B cell (primary cell): Measurements from ENCODE around the gene THRB. TPM values are rescaled to one million over a fixed set of nuclear protein-coding genes. Genes with fewer than 3 reads are reported as not detected.

Experiments
- ATAC-seq: fragments of 200-7000 bp; cut with Tn5 transposase; one replicate; pipeline ENCODE4 v1.10.0; 2021; ENCODE audit warnings: low read depth, mild to moderate bottlenecking, moderate number of reproducible peaks, moderate library complexity
- CTCF ChIA-PET: fragments of 350-600 bp; sonication (Branson Sonifier 250); formaldehyde crosslinking; loops from one replicate; lab custom pipeline; 2021; ENCODE audit warnings: antibody characterized with exemption, inconsistent platforms; lab: Charles Lee
- POLR2A ChIA-PET: fragments of 350-600 bp; sonication (Branson Sonifier 250); formaldehyde crosslinking; loops from one replicate; lab custom pipeline; 2021; ENCODE audit warnings: antibody characterized with exemption; lab: Charles Lee
- DNase-seq: peaks from one replicate; pipeline ENCODE4 v3.0.0; 2013
- H2AFZ ChIP-seq: 2 replicates; pipeline ENCODE4 v1.6.1; 2012; ENCODE audit warnings: mild to moderate bottlenecking, low read depth, low read length; ENCODE audit not compliant: insufficient read depth, poor library complexity, severe bottlenecking
- H3K27ac ChIP-seq, 2 donors: 1 replicate in 1 of 2; 2 replicates in 1 of 2; pipeline ENCODE4 v1.5.1; 2012 to 2013; ENCODE audit warnings: low read length in 2 of 2, mild to moderate bottlenecking in 2 of 2, moderate library complexity in 1 of 2
- H3K27me3 ChIP-seq, 4 experiments: fragments of 200-600 bp in 1 of 4; sonication (generic) in 1 of 4; replicated peaks in 1 of 4; 1 replicate in 2 of 4; 2 replicates in 2 of 4; pipeline versions ENCODE4 v1.6.1 to v1.7.0; 2013 to 2016; ENCODE audit warnings: low read length in 3 of 4, mild to moderate bottlenecking in 2 of 4, mixed read lengths in 1 of 4, moderate library complexity in 1 of 4; ENCODE audit not compliant: insufficient read depth in 4 of 4, control insufficient read depth in 3 of 4; ENCODE audit errors: control extremely low read depth in 1 of 4
- H3K36me3 ChIP-seq, 2 experiments: replicated peaks in 1 of 2; 1 replicate in 1 of 2; 2 replicates in 1 of 2; pipeline versions ENCODE4 v1.6.1 to v1.7.1; 2013; ENCODE audit warnings: low read length in 1 of 2; ENCODE audit not compliant: insufficient read depth in 2 of 2, control insufficient read depth in 1 of 2; ENCODE audit errors: control extremely low read depth in 1 of 2, extremely low read depth in 1 of 2
- H3K4me1 ChIP-seq, 2 donors: fragments of 200-600 bp in 1 of 2; sonication (generic) in 1 of 2; 1 replicate in 1 of 2; 2 replicates in 1 of 2; pipeline versions ENCODE4 v1.5.1 to v1.6.1; 2013 to 2017; ENCODE audit warnings: low read length in 2 of 2; ENCODE audit not compliant: control insufficient read depth in 2 of 2, insufficient read depth in 2 of 2
- H3K4me2 ChIP-seq: replicated peaks from 2 replicates; pipeline ENCODE3; 2012; ENCODE audit warnings: mild to moderate bottlenecking, low read depth, low read length; ENCODE audit not compliant: poor library complexity, severe bottlenecking
- H3K4me3 ChIP-seq, 5 experiments: fragments of 200-600 bp in 1 of 5; sonication (generic) in 1 of 5; 1 replicate in 3 of 5; 2 replicates in 2 of 5; pipeline versions ENCODE4 v1.5.1 to v1.7.0; 2011 to 2016; ENCODE audit warnings: low read length in 4 of 5, mild to moderate bottlenecking in 4 of 5, low read depth in 2 of 5, control low read depth in 1 of 5, moderate library complexity in 1 of 5; ENCODE audit not compliant: insufficient read depth in 1 of 5; ENCODE audit errors: control extremely low read depth in 1 of 5, extremely low read depth in 1 of 5
- H3K79me2 ChIP-seq: fragments of 200-600 bp; sonication (generic); one replicate; pipeline ENCODE4 v1.6.0; 2016; ENCODE audit warnings: low read length; ENCODE audit not compliant: control insufficient read depth, insufficient read depth
- H3K9ac ChIP-seq: fragments of 200-600 bp; sonication (generic); 2 replicates; pipeline ENCODE4 v1.6.1; 2017; ENCODE audit warnings: mild to moderate bottlenecking, low read length, moderate library complexity
- H3K9me3 ChIP-seq, 3 donors: one replicate each; pipeline versions ENCODE4 v1.6.1 to v1.7.1; 2013; ENCODE audit warnings: low read length in 2 of 3; ENCODE audit not compliant: control insufficient read depth in 2 of 3, insufficient read depth in 1 of 3; ENCODE audit errors: control extremely low read depth in 1 of 3
- H4K20me1 ChIP-seq: 2 replicates; pipeline ENCODE4 v1.6.0; 2012; ENCODE audit warnings: mild to moderate bottlenecking, low read length; ENCODE audit not compliant: insufficient read depth, control insufficient read depth, poor library complexity, severe bottlenecking
- H3K27ac Mint-ChIP-seq: one replicate; pipeline ENCODE4 v1.8.0; 2021; ENCODE audit warnings: mixed read lengths
- H3K27me3 Mint-ChIP-seq: one replicate; pipeline ENCODE4 v1.8.0; 2021; ENCODE audit warnings: mixed read lengths
- H3K4me1 Mint-ChIP-seq: one replicate; pipeline ENCODE4 v1.8.0; 2021; ENCODE audit warnings: mixed read lengths
- H3K4me3 Mint-ChIP-seq: one replicate; pipeline ENCODE4 v1.8.0; 2021; ENCODE audit warnings: mixed read lengths
- H3K9me3 Mint-ChIP-seq: one replicate; pipeline ENCODE4 v1.8.0; 2022; ENCODE audit warnings: mixed read lengths; ENCODE audit not compliant: insufficient read depth
- CTCF ChIP-seq: fragments of 200-600 bp; IDR thresholded peaks from one replicate; pipeline ENCODE4 v1.8.0; 2022; ENCODE audit warnings: antibody characterized with exemption, mild to moderate bottlenecking
- EZH2 ChIP-seq: IDR thresholded peaks from 2 replicates; pipeline ENCODE4 v1.6.1; 2012; ENCODE audit warnings: borderline replicate concordance, low read depth, mild to moderate bottlenecking, moderate library complexity, low read length; ENCODE audit not compliant: insufficient read depth, poor library complexity, severe bottlenecking
- whole genome bisulfite sequencing: methylation state at CpG from one replicate; pipeline ENCODE4 v1.1.5; 2013; ENCODE audit warnings: missing lambda C conversion rate; ENCODE audit not compliant: insufficient coverage; 5-methylcytosine and 5-hydroxymethylcytosine counted together
- intact Hi-C: fragments of 100-400 bp; cut with micrococcal nuclease; formaldehyde crosslinking; loops from one replicate; pipeline ENCODE4 v1.10.0; 2022
- polyA plus RNA-seq: library from polyadenylated mRNA; depleted of rRNA; stranded (reverse); fragments of >200 nt; gene quantifications from 2 replicates; pipeline ENCODE4 v1.2.3, GENCODE V29; 2012
- total RNA-seq, 2 donors: library from RNA; stranded (reverse); fragments of 120-200 nt in 1 of 2; gene quantifications; 1 replicate in 1 of 2; 2 replicates in 1 of 2; pipeline versions ENCODE4 v1.2.3 to v1.2.4, GENCODE V29; 2013 to 2022

Gene THRB
- total and polyA plus RNA-seq, 2 donors (not counting 1 experiment from before 2014, with no cell fraction given) = 0.86 to 1.8 TPM

DNA sequence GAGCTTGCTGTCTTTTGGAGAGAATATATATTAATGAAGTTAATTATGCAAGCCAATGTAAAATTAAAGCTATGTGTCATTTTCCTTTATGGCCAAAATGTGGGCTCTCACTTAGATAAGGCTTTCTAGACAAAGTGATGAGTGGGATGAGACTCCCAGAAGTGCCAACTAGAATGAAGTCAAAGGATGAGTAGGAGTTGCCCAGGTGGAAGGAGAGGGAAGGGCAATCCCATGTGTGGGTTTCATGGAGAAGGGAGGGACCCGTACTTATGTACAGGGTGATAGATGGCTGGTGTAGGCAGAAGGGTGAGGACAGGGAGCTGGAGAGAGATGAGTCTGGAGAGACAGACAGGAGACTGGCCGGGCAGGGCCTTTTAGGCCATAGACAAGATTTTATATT is 239.2 kb downstream of the THRB start:
- ChIA-PET POLR2A (no interaction called here), CTCF (no interaction called here)
- Histone ChIP-seq H3K27ac (no peak overlapping the region), H3K36me3 (no peaks in the 10 kb centered on the region), H3K9me3 (no peaks in the 10 kb centered on the region), H4K20me1 (no peaks in the 10 kb centered on the region), H3K79me2 (no peaks in the 10 kb centered on the region), H2AFZ (no peak overlapping the region), H3K4me1 (no peaks in the 10 kb centered on the region), H3K27me3 (no peaks in the 10 kb centered on the region), H3K4me3 (no peak overlapping the region), H3K4me2 (no peak overlapping the region), H3K9ac (no peak overlapping the region)
- TF ChIP-seq EZH2 = no peak
- no peak for TF ChIP-seq CTCF
- no peaks in the 10 kb centered on the region for H3K4me1 Mint-ChIP-seq
- DNase-seq = no peak
- H3K4me3 Mint-ChIP-seq = no peak overlapping the region
- intact Hi-C loops = no loop called here
- H3K9me3 Mint-ChIP-seq = no peaks in the 10 kb centered on the region
- H3K27ac Mint-ChIP-seq = no peak overlapping the region
- no peaks in the 10 kb centered on the region for H3K27me3 Mint-ChIP-seq
- 100% methylated on average over 1 of the region's 2 CpGs for WGBS
- no peak for ATAC-seq

DNA sequence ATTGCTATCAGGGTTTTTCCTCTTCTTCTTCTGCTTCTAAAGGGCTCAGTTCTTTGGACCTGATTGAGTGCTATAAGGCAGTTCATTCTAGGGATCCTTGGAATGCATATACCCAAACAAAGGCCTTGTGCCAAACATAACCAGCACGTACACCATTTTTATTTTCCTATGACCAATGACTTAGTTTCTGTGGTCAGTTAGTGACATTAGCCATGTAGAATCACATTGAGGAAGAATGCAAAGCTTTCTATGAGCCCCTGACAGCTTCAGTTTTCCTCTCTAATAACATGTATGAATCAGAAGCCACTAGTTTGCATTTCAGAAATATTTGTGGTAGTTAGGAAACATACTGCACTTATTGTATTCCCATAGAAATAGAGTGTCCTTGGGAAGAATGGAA is 240.0 kb downstream of the THRB start:
- H3K36me3 ChIP-seq = no peaks in the 10 kb centered on the region
- Mint-ChIP-seq H3K27me3 (no peaks in the 10 kb centered on the region), H3K9me3 (no peaks in the 10 kb centered on the region), H3K4me3 (no peak overlapping the region), H3K4me1 (no peaks in the 10 kb centered on the region), H3K27ac (no peak overlapping the region)
- no peak overlapping the region for H3K9ac ChIP-seq
- ATAC-seq (no peak), DNase-seq (no peak)
- CTCF ChIA-PET = no interaction called here
- H3K4me2 ChIP-seq = no peak overlapping the region
- POLR2A ChIA-PET = no interaction called here
- H2AFZ ChIP-seq = no peak overlapping the region
- intact Hi-C loops = no loop called here
- no peak for TF ChIP-seq CTCF
- no peak for TF ChIP-seq EZH2
- no CpG with 5 or more reads among the region's 1 CpG for WGBS
- H3K79me2 ChIP-seq = no peaks in the 10 kb centered on the region
- H3K4me3 ChIP-seq = no peak overlapping the region
- no peaks in the 10 kb centered on the region for H3K9me3 ChIP-seq
- no peaks in the 10 kb centered on the region for H3K27me3 ChIP-seq
- no peaks in the 10 kb centered on the region for H3K4me1 ChIP-seq
- H4K20me1 ChIP-seq = no peaks in the 10 kb centered on the region
- no peak overlapping the region for H3K27ac ChIP-seq
